ENCODE measurements around the gene SMS.

Gene SMS

GRCh38 chrX:22043872-22044271 lies 103.4 kb downstream of the SMS start:
- DNase-seq, result no peak
